Ovary (tissue), 9 donors: ENCODE data around the gene RUNX2. TPM values are rescaled to one million over a fixed set of nuclear protein-coding genes. Genes with fewer than 3 reads are reported as not detected.

Experiments
- DNase-seq, 5 donors: peaks; one replicate each; pipeline ENCODE4 v3.0.0-alpha.2; 2019 to 2020
- H3K27ac ChIP-seq, 2 donors: fragments of 200-600 bp; one replicate each; pipeline versions ENCODE4 v1.5.1 to v1.8.0; 2019 to 2022
- H3K27me3 ChIP-seq: fragments of 200-600 bp; one replicate; pipeline ENCODE4 v1.8.0; 2022
- H3K36me3 ChIP-seq: fragments of 200-600 bp; sonication (generic); one replicate; pipeline ENCODE4 v1.5.1; 2019
- H3K4me1 ChIP-seq: one replicate; pipeline ENCODE4 v1.8.1; 2013; ENCODE audit warnings: mild to moderate bottlenecking, moderate library complexity; ENCODE audit not compliant: insufficient read depth
- H3K4me3 ChIP-seq: fragments of 200-600 bp; sonication (generic); one replicate; pipeline ENCODE4 v1.5.1; 2017
- H3K9me3 ChIP-seq, 2 donors: fragments of 200-600 bp in 1 of 2; sonication (generic) in 1 of 2; one replicate each; pipeline versions ENCODE4 v1.5.1 to v1.8.1; 2013 to 2019; ENCODE audit warnings: mild to moderate bottlenecking in 1 of 2, moderate library complexity in 1 of 2
- CTCF ChIP-seq, 3 donors: fragments of 450-650 bp in 2 of 3; fragments of 200-600 bp in 1 of 3; IDR thresholded peaks; one replicate each; pipeline versions ENCODE4 v1.5.1 to v1.8.0; 2016 to 2022; ENCODE audit warnings: antibody characterized with exemption in 3 of 3, mild to moderate bottlenecking in 1 of 3
- EP300 ChIP-seq: sonication (generic); formaldehyde crosslinking; IDR thresholded peaks from one replicate; pipeline ENCODE4 v1.6.1; 2017; ENCODE audit warnings: antibody characterized with exemption
- POLR2A ChIP-seq: fragments of 450-650 bp; IDR thresholded peaks from one replicate; pipeline ENCODE4 v1.6.1; 2017; ENCODE audit warnings: antibody characterized with exemption, mild to moderate bottlenecking, moderate library complexity
- WGBS, 3 donors: extraction: QIAGEN DNeasy Blood & Tissue Kit in 1 of 3; methylation state at CpG; one replicate each; pipeline versions ENCODE4 v1.1.5 to v1.1.7; 2013 to 2017; 5-methylcytosine and 5-hydroxymethylcytosine counted together
- intact Hi-C, 4 donors: fragments of 100-400 bp; cut with DNase I; formaldehyde crosslinking; loops; one replicate each; pipeline versions ENCODE4 v1.11.0 to v1.15.1; 2022 to 2023
- polyA plus RNA-seq, 2 donors: library from polyadenylated mRNA; stranded (reverse); fragments of 200-250 nt in 1 of 2; fragments of 350-450 nt in 1 of 2; fragmentation: Illumina TruSeq in 1 of 2; extraction: RNeasy Lipid Tissue Mini Kit (QIAGEN cat#74804) in 1 of 2; gene quantifications; one replicate each; pipeline ENCODE4 v1.2.3, GENCODE V29; 2013 to 2014
- total RNA-seq, 7 donors: library from RNA; depleted of rRNA in 2 of 7; stranded (reverse); fragments of >200 nt in 2 of 7; fragmentation: NEBNext Ultra II Directional in 3 of 7; extraction: Animal tissue kit (Norgen Biotek cat#: 25700) in 3 of 7; gene quantifications; one replicate each; pipeline versions ENCODE4 v1.1.0 to v1.2.4, GENCODE V29; 2016 to 2023
- donor health status: DM: no; HTN: no; CAD: no; lungs with moderate emphysema.
- donor health status: DM: no; HTN: no; CAD: no.
- donor health status: Bipolar disorder and iron deficiency.
- donor health status: DM: yes; HTN: yes; CAD: no.
- donor health status: DM: no; HTN: no; CAD: no.
- donor health status: DM: yes; HTN: yes; CAD: no.

The RUNX2 gene
- total and polyA plus RNA-seq, 9 donors, result 1.1 to 25.2 (median 3.3) TPM

DNA sequence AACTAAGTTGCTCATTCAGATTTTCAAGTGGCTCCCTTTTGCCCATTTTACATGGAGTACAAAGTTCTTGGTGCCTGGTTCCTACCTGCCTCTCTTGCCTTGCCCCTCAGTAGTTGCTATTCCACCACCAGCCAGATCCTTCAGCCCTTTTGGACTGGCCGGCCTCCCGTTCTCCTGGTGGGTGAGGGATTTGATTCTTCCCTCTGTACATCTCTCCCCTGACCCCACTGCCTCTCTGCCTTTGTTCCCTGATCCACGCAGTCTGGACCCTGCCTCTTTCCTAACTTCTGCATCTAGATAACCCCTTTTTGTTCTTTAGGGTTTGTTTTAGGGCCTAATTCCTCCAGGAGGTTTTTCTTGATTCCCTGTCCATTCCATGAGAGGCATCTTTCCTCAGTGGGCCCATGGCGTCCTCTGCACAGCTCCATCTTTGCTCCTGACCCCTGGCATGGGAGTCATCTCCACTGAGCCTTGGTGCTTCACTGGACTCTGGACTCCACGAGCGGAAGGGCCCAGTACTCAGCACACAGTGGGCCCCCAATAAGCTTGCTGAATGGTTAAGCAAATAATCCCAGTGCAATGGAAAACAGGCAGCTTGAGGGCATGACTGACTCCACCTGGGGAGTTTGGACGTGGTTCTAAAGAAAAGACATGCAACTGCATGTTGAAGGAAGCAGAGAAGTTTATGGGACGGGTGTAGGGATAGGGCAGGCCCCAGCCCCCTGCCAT is 358.9 kb downstream of the RUNX2 start:
- H3K27me3 ChIP-seq, result no peaks in the 10 kb centered on the region
- DNase-seq, result no peak
- H3K9me3 ChIP-seq, result no peaks in the 10 kb centered on the region
- 90 to 93% (median 92%) methylated on average over 8 of the region's 8 CpGs for WGBS, 3 donors
- H3K36me3 ChIP-seq, result no peaks in the 10 kb centered on the region
- H3K4me3 ChIP-seq, result no peak overlapping the region
- no peak overlapping the region for H3K27ac ChIP-seq
- no peak for TF ChIP-seq POLR2A
- no peak for TF ChIP-seq EP300
- TF ChIP-seq CTCF (IDR thresholded peaks at IDR 0.05), result no peak
- no peaks in the 10 kb centered on the region for H3K4me1 ChIP-seq
- intact Hi-C loops, result no loop called here

- no peaks in the 10 kb centered on the region for H3K27me3 ChIP-seq
- no peak for DNase-seq
- no peak overlapping the region for H3K27ac ChIP-seq
- WGBS, 3 donors, result 85 to 88% (median 85%) methylated on average over 9 of the region's 9 CpGs
- H3K4me3 ChIP-seq, result no peak overlapping the region
- TF ChIP-seq EP300 (no peak), POLR2A (no peak), CTCF (IDR thresholded peaks at IDR 0.05) (no peak)
- H3K9me3 ChIP-seq, result no peaks in the 10 kb centered on the region
- H3K4me1 ChIP-seq, result no peaks in the 10 kb centered on the region
- no peaks in the 10 kb centered on the region for H3K36me3 ChIP-seq
- intact Hi-C loops, result no loop called here
These were observed 359.4 kb downstream of the RUNX2 start for GRCh38 chr6:45687570-45687969.

- no peaks in the 10 kb centered on the region for H3K4me1 ChIP-seq
- WGBS, 3 donors, result 94 to 98% (median 96%) methylated on average over 1 of the region's 1 CpG
- intact Hi-C loops, result no loop called here
- H3K27ac ChIP-seq, result no peak overlapping the region
- TF ChIP-seq CTCF (IDR thresholded peaks at IDR 0.05), result no peak
- no peak for TF ChIP-seq POLR2A
- no peak for TF ChIP-seq EP300
- no peaks in the 10 kb centered on the region for H3K36me3 ChIP-seq
- H3K9me3 ChIP-seq, result no peaks in the 10 kb centered on the region
- DNase-seq, result no peak
- no peaks in the 10 kb centered on the region for H3K27me3 ChIP-seq
- H3K4me3 ChIP-seq, result no peak overlapping the region
These were observed 360.1 kb downstream of the RUNX2 start for GRCh38 chr6:45688180-45688579.

DNA sequence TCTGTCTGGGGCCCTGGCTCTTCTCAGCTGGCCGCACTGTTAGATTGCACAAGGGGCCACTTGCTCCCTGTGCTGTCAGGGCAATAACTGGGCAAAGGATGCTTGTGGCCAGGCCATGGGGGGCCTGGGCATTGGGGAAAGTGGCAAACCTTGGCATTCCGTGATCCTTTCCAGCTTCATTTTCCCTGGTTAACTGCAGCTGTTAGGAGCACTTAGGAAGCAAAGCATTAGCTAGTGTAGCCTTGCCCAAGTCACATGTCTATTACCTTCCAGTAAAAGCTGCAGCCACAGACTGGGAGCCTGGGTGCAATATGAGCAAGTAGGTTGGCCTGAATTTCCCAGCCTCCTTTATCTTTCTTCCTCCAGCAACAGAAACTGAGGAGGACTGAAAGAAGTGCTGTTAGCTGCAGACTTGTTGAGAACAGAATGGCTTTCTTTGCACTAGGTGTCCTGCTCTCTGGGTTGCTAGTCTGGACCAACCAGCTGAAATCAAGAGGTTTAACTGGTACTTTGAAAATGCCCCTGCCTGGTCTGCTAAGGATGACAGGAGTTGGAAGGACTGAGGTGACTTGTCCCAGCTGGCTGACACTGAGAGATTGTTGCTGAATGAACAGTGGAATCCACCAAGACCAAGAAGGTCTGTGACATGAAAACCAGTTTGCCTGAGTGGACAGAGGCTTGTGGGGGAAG is 361.9 kb downstream of the RUNX2 start:
- no peak for DNase-seq
- H3K4me3 ChIP-seq, result no peak overlapping the region
- H3K9me3 ChIP-seq, result no peaks in the 10 kb centered on the region
- no peak overlapping the region for H3K27ac ChIP-seq
- no peaks in the 10 kb centered on the region for H3K4me1 ChIP-seq
- WGBS, 3 donors, result 92 to 100% (median 97%) methylated on average over 2 of the region's 2 CpGs
- intact Hi-C loops, result no loop called here
- no peaks in the 10 kb centered on the region for H3K36me3 ChIP-seq
- no peaks in the 10 kb centered on the region for H3K27me3 ChIP-seq
- TF ChIP-seq POLR2A (no peak), CTCF (IDR thresholded peaks at IDR 0.05) (no peak), EP300 (no peak)
